HG03175 (cell line): ENCODE data around the gene RGS6.

ENCODE experiments used
- ATAC-seq: cut with Tn5 transposase; IDR thresholded peaks from one replicate; pipeline ENCODE4 v1.9.1; 2021; ENCODE audit warnings: mild to moderate bottlenecking, moderate library complexity; ENCODE audit not compliant: unreplicated experiment

Gene RGS6

DNA sequence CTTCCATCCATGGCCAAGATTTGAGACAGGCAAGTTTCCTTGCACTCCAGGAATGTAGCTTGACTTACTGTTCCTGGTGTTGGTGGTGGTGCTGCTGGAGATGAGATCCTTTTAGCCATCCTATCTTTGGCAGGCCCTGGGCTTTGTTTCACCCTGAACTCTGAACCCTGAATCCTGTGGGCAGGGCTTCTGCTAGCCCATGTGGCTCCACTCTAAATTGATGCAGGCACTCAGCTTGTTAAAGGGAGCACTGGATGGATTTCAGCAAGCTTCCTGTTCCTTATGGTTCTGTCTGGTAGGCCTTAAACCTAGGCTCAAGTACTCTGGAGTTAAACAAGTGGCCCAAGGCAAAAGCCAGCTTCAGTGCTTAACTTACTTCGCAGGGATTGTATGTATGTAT lies 138.2 kb downstream of the RGS6 start:
- ATAC-seq = no peak

DNA sequence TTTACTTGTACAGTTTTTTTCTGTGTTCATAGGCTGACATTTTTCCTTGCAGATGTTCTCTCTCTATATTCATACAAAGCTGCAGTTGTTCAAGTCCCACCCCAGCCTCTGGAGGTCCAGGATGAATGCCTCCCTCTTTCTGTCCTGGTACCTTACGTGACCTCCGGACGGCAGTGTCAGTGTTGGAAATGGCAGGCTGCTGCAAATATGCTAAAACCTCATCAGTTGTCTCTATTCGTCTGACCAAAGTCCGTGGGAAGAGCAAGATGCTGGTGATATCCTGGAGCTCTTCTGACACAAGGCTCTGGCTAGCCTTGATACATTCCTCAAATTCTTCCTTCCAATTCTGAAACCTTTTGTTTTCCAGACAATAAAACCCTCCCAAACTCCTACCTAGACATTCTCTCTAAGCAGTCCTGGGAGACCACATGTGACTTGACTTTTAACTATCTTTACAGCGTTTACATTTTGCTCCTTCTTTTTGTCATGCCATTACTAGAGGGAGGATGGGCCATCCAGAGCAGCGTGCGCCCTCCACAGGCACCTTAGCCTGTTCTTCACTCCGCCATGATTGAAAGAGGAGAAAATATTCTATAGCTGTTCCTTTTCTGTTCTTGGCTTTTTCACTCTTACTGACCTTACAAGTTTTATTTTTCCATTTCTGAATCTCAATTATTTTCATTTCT lies 143.6 kb downstream of the RGS6 start:
- no peak for ATAC-seq

DNA sequence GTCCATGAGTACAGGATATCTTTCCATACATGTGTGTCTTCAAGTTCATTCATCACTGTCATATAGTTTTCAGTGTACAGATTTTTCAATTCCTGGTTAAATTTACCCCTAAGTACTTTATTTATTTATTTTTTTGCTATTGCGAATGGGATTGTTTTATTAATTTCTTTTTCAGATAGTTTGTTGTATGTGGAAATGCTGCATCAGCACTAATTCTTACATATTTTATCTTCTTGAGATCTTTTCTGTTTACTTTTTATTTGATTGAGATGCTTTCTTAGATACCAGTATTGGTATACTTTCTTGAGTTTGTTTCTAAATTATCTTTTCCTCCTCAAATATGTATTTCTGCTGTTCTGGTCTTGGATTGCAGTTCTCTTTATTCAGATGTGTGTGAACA lies 148.9 kb downstream of the RGS6 start:
- ATAC-seq = no peak

DNA sequence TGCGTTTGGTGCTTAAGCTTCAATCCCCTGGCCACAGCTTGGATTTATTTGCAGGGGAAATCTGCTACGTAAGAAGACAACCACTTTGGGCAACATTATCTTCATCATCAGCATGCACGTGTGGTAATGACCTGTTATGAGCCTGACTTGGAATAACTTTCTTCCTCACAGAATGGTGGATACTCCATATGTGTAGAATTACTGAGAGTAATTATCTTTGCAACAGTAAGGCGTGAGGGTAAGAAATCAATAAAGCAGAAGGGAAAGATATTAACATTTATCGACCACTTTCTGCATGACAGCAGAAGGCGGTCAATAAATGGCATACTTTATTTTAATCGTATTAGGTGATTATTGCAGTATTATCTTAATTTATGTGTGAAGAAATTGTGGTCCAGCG lies 152.7 kb downstream of the RGS6 start:
- no peak for ATAC-seq

DNA sequence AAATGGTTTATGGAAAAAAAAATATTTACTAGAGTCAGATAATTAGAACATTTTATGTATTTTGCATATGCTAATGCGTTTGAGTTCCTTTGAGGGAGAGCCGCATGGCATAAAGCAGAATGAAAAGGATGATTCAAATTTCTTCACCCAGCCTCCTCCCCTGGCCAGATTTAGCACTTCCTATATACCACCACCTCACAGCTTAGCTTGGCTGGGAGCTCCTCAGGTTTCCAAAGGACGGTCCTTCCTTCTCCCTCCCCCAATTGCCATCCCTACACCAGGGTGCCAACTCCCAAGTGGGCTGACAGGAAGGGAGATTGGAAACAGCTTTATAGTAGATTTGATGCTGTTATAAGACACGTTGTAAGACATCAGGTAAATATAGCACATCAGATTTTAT lies 157.4 kb downstream of the RGS6 start:
- no peak for ATAC-seq

DNA sequence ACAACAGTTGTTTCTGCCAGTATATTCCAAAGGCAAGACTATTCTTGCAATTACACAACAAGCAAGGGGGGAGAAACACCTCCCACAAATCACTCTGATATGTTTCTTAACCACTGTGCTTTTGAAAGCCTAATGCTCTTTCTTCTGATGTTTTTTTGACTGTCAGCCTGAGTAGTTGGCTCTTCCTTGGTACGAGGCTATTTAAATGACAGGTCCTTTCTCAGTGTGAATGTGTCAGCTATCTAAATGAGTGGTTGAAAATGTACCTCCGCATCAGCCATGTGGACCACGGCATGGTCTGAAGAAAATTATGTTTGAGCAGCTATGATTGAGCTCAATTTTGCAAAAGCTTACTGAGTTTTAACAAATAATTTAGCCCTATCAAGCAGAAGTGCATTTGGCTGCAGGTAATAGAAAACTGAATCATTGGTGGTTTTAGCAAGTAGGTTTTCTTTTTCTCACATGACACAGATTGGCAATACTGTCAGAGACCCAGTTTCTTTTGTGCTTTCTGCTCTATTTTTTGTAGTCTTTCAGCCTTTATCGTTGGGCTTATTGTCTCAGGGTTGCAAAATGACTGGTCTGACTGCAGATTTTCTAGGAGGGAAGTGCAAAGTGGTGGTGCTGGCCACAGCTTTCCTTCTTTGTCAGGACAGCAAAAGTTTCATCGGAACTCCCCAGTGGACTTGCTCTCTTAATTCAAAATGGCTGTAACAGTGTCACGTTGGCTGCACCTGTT lies 162.8 kb downstream of the RGS6 start:
- ATAC-seq = no peak

DNA sequence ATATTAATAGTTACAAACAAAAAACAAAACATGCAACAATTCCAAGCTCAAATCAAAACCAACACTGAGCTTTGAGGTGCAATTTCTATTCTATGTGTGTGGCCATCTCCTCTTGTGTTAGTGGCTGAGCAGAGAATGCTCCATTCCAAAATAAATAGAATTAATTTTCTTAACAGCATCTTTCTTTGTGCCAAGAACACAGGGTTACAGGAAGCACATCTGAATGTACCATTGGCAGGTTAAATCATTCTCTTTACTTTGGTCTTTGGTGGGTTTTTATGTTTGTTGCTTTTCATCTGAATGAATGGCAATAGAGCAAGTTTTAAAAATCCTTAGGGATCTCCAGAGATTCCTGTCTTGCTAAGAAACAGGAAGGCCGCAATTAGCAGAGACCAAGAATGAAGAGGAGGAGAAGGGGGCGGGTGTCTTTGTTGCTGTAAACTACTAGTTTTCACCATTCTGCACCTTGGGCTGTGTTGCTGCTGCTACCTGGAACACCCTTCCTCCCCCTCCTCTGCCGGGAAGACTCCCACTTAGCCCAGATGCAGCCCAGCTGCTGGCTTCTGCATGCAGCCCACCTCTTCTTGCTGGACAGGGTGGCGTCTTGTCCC lies 165.0 kb downstream of the RGS6 start:
- ATAC-seq = no peak

DNA sequence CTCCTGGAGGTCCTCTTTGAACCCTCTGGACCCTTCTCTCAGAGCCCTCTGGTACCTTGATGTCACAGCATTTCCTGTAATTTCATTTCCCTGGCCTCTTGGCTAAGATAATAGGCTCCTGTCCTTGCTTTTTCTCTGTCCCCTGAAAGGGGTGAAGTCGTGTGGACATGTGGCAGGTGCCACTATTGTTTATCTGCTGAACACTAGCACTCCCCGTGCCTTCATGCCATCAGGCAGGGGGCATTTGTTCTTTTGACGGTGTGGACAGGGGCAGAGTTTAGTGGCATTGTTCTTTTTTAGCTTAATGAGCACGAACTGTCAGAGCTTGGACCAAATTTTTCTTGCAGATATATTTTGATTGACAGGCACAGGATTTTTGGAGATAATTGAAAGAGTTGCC lies 166.0 kb downstream of the RGS6 start:
- no peak for ATAC-seq

DNA sequence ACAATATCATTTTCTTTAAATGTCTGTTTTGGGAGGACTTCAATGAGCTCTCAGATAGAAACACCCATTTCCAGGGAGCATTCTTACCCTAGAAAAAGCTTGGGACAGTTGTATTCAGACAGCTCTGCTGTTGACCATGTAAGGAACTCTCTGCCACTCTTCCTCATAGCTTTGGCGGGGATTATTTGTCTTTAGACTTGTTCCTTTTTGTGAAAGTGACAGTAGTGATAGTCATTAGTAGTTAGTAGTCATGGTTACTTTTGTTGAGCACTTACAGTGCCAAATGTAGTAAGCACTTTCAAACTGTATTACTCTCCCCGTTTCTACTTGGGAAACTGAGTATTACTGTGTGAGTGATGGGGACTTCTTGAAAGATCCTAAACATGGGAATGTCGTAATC lies 167.3 kb downstream of the RGS6 start:
- no peak for ATAC-seq

DNA sequence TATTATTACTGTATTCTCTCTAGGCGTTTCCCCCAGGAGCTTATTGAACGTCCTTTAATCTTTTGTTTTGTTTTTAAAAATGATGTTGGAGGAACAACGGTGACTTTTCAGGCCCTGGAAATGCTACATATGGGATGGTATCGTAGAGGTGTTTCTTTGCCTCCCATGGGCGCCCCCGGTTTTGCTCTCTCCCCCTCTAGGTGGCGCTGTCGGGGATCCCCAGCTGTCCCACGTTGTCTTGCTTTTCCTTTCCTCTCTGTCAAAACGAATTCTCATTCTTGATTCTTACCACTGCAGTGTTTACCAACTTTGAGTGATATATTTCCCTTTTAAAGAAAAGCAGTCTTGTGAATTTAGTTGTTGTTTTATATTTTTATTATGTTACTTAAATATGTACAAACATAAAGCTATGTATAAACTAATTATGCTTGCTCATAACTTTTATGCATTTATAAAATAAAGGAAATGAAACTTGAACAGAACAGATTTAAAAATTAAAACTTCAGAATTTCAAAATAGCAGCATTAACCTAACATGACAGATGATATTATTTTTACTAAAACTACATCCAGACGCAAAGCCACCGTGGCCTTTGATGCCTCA lies 171.9 kb downstream of the RGS6 start:
- ATAC-seq = no peak

DNA sequence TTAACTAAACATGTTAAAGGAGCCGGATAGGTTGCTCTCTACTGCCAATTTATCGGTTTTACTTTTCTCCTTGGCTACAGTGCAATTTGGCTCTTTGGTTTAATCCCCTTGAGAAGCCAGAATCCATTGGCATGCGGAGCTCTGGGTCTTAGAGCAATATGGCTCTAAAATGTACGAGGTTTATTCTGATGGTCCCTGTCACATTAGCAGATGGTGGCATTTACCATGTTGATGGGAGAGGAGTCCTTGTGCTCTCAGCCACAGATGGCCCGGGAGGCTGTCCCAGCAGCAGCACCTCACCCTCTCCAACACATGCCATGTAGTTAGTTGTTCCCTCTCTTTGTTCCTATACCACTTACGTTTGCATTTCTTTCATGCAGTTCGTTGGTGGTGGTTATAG lies 179.7 kb downstream of the RGS6 start:
- no peak for ATAC-seq

DNA sequence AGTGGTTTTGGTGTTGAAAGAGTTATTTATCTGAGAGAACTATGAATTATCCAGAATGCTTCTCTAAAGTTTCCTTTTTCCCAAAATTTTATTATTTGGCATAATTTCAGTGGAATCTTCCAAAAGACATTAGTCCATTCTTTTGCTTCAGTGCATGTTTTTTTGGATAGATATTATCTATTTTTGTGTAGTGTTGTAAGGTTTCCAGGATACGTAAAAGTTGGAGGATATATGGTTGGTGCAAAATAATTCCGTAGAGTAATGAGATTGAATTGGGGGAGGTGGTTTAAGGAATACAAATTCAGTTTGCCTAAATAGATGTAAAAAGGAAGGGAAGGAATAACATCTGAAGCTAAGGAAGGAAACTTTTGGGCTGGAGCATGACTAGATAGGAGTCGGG lies 186.6 kb downstream of the RGS6 start:
- ATAC-seq = no peak

DNA sequence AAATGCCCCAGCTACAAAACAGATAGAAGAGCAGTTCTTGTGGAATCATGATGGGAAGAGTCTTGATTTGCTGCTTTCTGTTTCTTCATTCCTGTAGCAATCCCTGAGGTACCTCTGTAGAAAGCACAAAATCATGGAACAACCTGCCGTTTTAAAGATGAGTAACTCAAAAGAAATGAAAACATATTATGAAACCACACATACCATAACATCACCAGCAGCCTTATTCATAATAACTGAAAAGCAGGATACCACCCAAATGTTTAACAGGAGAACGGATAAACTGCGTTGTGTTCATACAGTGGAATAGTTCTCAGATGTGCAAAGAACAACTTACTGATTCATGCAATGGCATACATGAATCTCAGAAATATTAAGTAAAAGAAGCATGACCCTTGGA lies 188.1 kb downstream of the RGS6 start:
- no peak for ATAC-seq

DNA sequence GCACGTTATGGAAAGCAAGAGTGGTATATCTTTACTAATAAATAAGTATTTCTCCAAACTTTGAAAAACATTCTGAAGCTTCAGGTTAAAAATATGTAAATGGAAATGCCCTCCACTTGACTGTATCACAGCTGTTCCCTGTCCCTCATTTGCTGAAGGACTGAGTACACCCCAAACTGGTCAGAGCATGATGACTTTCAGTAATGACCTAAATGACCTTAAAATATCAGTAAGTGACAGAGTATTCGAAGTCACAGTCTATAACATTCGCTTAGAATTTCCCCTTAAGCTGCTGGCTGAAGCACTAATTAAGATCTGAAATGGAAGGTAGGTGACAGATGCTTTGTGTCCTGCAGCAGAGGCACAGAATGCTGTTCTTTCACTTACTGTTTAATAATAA lies 191.5 kb downstream of the RGS6 start:
- no peak for ATAC-seq

DNA sequence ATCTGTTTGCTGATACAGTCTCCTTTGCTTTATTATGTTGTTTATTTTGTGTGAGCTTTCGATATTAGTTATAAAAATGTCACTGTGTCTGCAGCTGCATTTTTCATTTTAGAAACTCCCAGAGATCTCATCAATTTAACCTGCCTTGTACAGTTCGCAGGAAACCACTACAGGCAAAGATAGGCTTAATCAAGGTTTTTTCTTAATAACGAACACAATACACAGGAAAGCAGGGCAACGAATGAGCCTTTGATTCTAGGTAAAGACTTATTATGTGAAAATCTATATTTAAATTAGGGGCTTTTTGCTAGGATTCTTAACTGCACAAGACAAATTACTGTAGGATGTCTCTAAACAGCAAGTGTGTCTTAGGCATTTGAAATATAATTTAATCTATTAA lies 191.9 kb downstream of the RGS6 start:
- ATAC-seq = no peak

DNA sequence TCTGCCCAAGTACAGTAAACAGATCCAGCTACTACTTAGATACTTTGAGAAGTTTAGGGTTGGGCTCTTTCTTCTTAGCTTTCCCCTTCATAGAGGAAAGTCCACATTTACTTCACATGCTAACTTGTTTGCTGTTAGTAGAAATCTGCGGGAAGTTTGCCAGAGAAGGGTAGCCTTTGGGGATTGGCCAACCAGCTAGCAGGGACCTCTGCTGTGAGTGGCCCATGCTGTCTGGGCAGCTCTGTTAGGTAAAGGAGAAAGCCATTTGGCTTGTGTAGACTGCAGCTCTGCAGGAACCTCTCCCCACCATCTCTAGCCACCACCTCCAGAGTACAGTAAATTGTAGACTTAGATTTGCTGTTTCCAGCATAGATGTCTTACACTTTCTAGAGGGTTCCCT lies 193.9 kb downstream of the RGS6 start:
- no peak for ATAC-seq

DNA sequence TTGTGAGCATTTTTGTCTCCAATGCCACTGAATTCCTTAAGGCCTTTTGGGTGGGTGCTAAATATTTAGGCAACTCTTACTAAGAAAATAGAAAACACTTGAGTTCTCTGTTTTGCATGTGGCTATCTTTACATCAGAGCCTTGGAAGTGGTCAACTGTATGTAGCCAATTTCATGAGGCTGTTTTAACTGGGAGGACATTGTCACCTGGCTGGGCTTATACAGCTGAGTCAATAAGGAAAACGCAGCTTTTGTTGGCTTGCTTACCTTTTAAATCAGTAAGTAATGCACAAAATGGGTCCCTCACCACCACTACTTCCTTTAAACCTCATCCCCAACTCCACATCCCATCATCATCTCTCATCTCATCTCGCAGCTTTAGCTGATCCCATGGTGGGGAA lies 194.3 kb downstream of the RGS6 start:
- no peak for ATAC-seq

DNA sequence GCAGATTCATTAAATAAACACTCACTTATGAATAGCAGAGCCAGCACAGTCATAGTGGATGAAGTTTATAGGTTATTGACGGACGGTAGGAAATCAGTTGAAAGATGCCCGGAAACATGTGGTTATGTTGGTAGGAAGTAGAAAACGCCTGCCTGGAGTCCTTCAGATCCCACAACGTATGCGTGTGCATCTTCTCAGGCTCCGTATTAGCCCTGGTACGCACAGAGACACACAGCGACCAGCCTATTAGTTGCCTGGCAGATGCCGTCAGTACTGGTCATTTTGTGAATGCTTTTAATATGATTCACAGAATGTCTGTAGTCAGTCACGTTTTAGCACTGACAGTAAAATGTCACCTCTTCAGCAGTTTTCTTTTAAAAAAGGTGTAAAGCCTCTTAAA lies 196.4 kb downstream of the RGS6 start:
- ATAC-seq = no peak

DNA sequence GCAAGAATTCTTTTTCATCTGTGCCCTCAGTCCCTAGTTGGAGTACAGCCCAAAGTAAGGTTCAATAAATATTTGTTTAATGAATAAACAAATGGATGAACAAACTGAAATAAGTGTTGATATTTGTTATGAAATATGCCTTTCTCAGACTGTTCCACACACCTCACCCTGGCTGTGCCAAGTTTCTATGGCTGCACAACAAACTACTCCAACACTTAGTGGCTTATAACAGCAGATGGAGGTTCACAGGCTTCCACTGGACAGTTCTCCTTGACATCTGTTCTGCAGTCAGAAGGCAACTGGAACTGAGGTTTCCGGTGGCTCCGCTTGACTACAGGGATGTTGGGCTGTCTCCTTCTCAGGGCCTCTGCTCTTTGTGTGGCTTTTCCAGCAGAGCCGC lies 197.1 kb downstream of the RGS6 start:
- no peak for ATAC-seq

DNA sequence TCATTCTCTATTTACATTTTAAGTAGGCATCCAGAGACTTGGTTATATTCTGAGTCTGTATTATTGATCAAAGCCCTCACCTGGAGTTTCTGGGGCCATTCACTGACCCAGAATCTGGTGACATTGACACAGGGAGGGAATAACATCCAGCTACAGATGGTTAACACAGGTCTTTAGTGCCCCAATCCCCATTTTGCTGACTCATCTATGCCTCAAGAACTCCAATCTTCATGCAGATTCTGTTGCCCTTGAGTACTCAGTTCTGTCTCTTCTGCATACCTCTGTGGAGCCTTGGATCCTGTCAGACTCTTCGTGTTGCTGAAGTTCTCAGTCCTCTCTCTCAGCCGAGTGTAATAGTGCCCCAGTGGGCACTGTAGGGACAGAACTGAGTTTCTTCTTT lies 208.9 kb downstream of the RGS6 start:
- ATAC-seq = no peak

DNA sequence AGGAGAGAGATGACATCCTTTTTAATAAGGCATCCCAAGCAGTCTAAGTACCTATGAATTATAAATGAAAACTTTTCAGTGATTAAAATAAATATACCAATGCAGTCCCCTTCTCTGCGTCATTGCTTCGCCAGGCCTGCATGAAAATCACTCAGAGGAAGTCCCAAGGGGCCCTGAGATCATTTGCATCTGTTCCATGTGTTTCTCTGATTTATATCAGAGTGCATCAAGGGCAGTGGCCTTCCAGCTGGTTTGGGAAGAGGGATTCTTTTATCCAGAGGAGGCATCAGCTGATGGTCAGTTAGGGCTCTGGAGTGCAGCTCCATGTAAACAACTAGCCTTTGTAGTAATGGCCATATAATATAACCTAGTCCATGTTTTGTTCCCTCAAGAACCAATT lies 210.1 kb downstream of the RGS6 start:
- no peak for ATAC-seq

DNA sequence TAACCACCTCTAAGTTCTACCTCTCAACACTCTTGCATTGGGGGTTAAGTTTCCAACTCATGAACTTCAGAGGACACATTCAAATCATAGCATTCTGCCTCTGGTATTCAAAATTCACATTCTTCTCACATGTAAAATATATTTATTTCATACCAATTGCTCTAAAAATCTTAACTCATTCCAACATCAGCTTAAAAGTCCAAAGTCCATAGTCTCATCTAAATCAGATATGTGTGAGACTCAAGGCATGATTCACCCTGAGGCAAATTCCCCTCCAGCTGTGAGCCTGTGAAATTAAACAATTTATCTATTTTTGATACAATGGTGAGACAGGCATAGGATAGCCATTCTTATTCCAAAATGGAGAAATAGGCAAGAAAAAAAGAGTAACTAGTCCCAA lies 214.0 kb downstream of the RGS6 start:
- no peak for ATAC-seq
